K562 (cell line): ENCODE measurements around the gene RPS6KL1. TPM values are rescaled to one million over a fixed set of nuclear protein-coding genes. Genes with fewer than 3 reads are reported as not detected.
A peak's percentile ranks its signal among the peaks of the same experiment; 100 is the strongest.

Experiments used
- ATAC-seq: fragments of 200-7000 bp; cut with Tn5 transposase; 3 replicates; pipeline ENCODE4 v1.9.1; 2020; ENCODE audit warnings: moderate library complexity
- BruUV-seq: library from RNA; stranded (reverse); fragments of 400-500 nt; replicated peaks from 2 replicates; lab custom pipeline; 2021; lab: Mats Ljungman, UMichigan
- CTCF ChIA-PET: fragments of 300-600 bp; formaldehyde crosslinking; extraction: SDS; loops from one replicate; lab custom pipeline; 2021; ENCODE audit warnings: low intra/inter-chr PET ratio; lab: Yijun Ruan, JAX
- POLR2A ChIA-PET: fragments of 300-600, 350-650 bp; sonication (Branson Sonifier 250); formaldehyde crosslinking; extraction: SDS; loops from one replicate; lab custom pipeline; 2021; ENCODE audit warnings: antibody characterized with exemption, inconsistent platforms; lab: Yijun Ruan, JAX
- DNase-seq, 4 experiments: peaks; one replicate each; pipeline versions ENCODE4 v3.0.0 to v3.0.0-alpha.2; 2011 to 2018; ENCODE audit warnings: low spot score in 3 of 4, mixed read lengths in 3 of 4; ENCODE audit errors: extremely low read depth in 1 of 4
- FAIRE-seq: peaks from 2 replicates; lab custom pipeline; 2011; peaks lifted over from hg19 to GRCh38; lab: Jason Lieb, UNC
- H2AFZ ChIP-seq: 2 replicates; pipeline ENCODE4 v1.6.0; 2011; ENCODE audit warnings: low read depth, low read length, control low read depth, inconsistent platforms
- H3K27ac ChIP-seq: fragments of 200-600 bp; 3 replicates; pipeline ENCODE4 v1.8.0; 2011; ENCODE audit warnings: low read depth, mild to moderate bottlenecking, control low read depth, inconsistent platforms, low read length, moderate library complexity, mixed read lengths; ENCODE audit errors: extremely low read depth
- H3K27me3 ChIP-seq, 2 experiments: fragments of 300-600 bp in 1 of 2; 2 replicates in 1 of 2; 3 replicates in 1 of 2; pipeline versions ENCODE4 v1.6.0 to v1.8.0; 2011; ENCODE audit warnings: inconsistent platforms in 2 of 2, low read length in 2 of 2, mild to moderate bottlenecking in 1 of 2, mixed read lengths in 1 of 2, moderate library complexity in 1 of 2; ENCODE audit not compliant: control insufficient read depth in 2 of 2, insufficient read depth in 2 of 2
- H3K36me3 ChIP-seq: fragments of 300-600 bp; 3 replicates; pipeline ENCODE4 v1.8.0; 2011; ENCODE audit warnings: mild to moderate bottlenecking, low read length, inconsistent platforms; ENCODE audit not compliant: control insufficient read depth, insufficient read depth
- H3K4me1 ChIP-seq, 2 experiments: fragments of 200-600 bp in 1 of 2; replicated peaks in 1 of 2; 2 replicates in 1 of 2; 3 replicates in 1 of 2; pipeline versions ENCODE4 v1.5.1 to v1.8.0; 2011; ENCODE audit warnings: inconsistent platforms in 2 of 2, low read length in 2 of 2, mild to moderate bottlenecking in 1 of 2, mixed read lengths in 1 of 2, moderate library complexity in 1 of 2; ENCODE audit not compliant: control insufficient read depth in 2 of 2, insufficient read depth in 2 of 2
- H3K4me2 ChIP-seq: 2 replicates; pipeline ENCODE4 v1.6.1; 2011; ENCODE audit warnings: low read length, control low read depth, inconsistent platforms, mixed read lengths; ENCODE audit not compliant: insufficient read depth
- H3K4me3 ChIP-seq: fragments of 200-600 bp; sonication (generic), shearing (Covaris generic); 2 replicates; pipeline ENCODE4 v1.5.1; 2016; ENCODE audit warnings: control low read depth, inconsistent platforms
- H3K79me2 ChIP-seq: fragments of 200-600 bp; 3 replicates; pipeline ENCODE4 v1.8.0; 2011; ENCODE audit warnings: low read length, inconsistent platforms; ENCODE audit not compliant: control insufficient read depth, insufficient read depth
- H3K9ac ChIP-seq, 2 experiments: 2 replicates each; pipeline versions ENCODE4 v1.6.0 to v1.6.1; 2011; ENCODE audit warnings: low read depth in 2 of 2, low read length in 2 of 2, control low read depth in 1 of 2, inconsistent platforms in 1 of 2, mild to moderate bottlenecking in 1 of 2, mixed read lengths in 1 of 2; ENCODE audit not compliant: insufficient read depth in 1 of 2
- H3K9me1 ChIP-seq: one replicate; pipeline ENCODE4 v1.6.0; 2011; ENCODE audit warnings: inconsistent platforms, mild to moderate bottlenecking, low read length, moderate library complexity; ENCODE audit not compliant: control insufficient read depth, insufficient read depth
- H3K9me3 ChIP-seq: replicated peaks from 2 replicates; pipeline ENCODE4 v1.5.1; 2011; ENCODE audit warnings: low read depth, low read length, inconsistent platforms; ENCODE audit not compliant: control insufficient read depth, insufficient read depth
- H4K20me1 ChIP-seq: replicated peaks from 2 replicates; pipeline ENCODE4 v1.6.1; 2011; ENCODE audit warnings: low read length, inconsistent platforms, mixed read lengths; ENCODE audit not compliant: control insufficient read depth, insufficient read depth
- ARID1B ChIP-seq: fragments of 450-650 bp; IDR thresholded peaks from 2 replicates; pipeline ENCODE4 v1.6.1; 2016; ENCODE audit warnings: antibody characterized with exemption, mild to moderate bottlenecking, inconsistent platforms
- CBFA2T2 ChIP-seq: fragments of 450-650 bp; conservative IDR thresholded peaks from 2 replicates; pipeline ENCODE4 v1.6.1; 2017; ENCODE audit warnings: mild to moderate bottlenecking
- EP300 ChIP-seq: IDR thresholded peaks from 2 replicates; pipeline ENCODE4 v1.6.1; 2012; ENCODE audit warnings: low read length, improper control_type of control experiment
- FOSL1 ChIP-seq: fragments of 200-800 bp; sonication (Bioruptor generic); conservative IDR thresholded peaks from 2 replicates; pipeline ENCODE4 v1.6.1; 2016; ENCODE audit warnings: missing genetic modification characterization, missing compliant biosample characterization
- FOXK2 ChIP-seq, 2 experiments: fragments of 450-650 bp; IDR thresholded peaks in 1 of 2; conservative IDR thresholded peaks in 1 of 2; 2 replicates each; pipeline ENCODE4 v1.6.1; 2016; ENCODE audit warnings: low read depth in 2 of 2, mild to moderate bottlenecking in 1 of 2
- MECOM ChIP-seq: fragments of 250-450 bp; sonication (Bioruptor Pico); IDR thresholded peaks from 2 replicates; pipeline ENCODE4 v1.8.0; 2022; ENCODE audit warnings: inconsistent platforms
- MTA2 ChIP-seq: fragments of 450-650 bp; IDR thresholded peaks from 2 replicates; pipeline ENCODE4 v1.6.1; 2016; ENCODE audit warnings: low read depth
- MYC ChIP-seq, 2 experiments: fragments of 250-450 bp in 1 of 2; sonication (Bioruptor Pico) in 1 of 2; IDR thresholded peaks; 2 replicates each; pipeline versions ENCODE4 v1.5.1 to v1.6.1; 2012 to 2021; ENCODE audit warnings: low read depth in 2 of 2, borderline replicate concordance in 1 of 2, improper control_type of control experiment in 1 of 2, low read length in 1 of 2, mild to moderate bottlenecking in 1 of 2, moderate library complexity in 1 of 2
- NFIC ChIP-seq: fragments of 450-650 bp; IDR thresholded peaks from 2 replicates; pipeline ENCODE4 v1.6.1; 2017; ENCODE audit warnings: mild to moderate bottlenecking, inconsistent platforms
- NR1H2 ChIP-seq: sonication (generic); formaldehyde crosslinking; IDR thresholded peaks from 2 replicates; pipeline ENCODE4 v1.4.0; 2020; ENCODE audit warnings: mild to moderate bottlenecking, missing genetic modification reagents
- NUFIP1 ChIP-seq: fragments of 450-650 bp; IDR thresholded peaks from 2 replicates; pipeline ENCODE4 v1.6.1; 2018; ENCODE audit not compliant: partially characterized antibody
- RBM25 ChIP-seq: fragments of 200-400 bp; formaldehyde crosslinking; IDR thresholded peaks from 2 replicates; pipeline ENCODE4 v1.6.1; 2018; ENCODE audit warnings: low read length, low read depth, moderate library complexity; ENCODE audit not compliant: severe bottlenecking
- SMARCA4 ChIP-seq: fragments of 450-650 bp; IDR thresholded peaks from 2 replicates; pipeline ENCODE4 v1.6.1; 2016
- SMARCE1 ChIP-seq: fragments of 450-650 bp; IDR thresholded peaks from 2 replicates; pipeline ENCODE4 v1.7.1; 2016; ENCODE audit warnings: mild to moderate bottlenecking
- SPI1 ChIP-seq: IDR thresholded peaks from 2 replicates; pipeline ENCODE4 v1.6.1; 2011; ENCODE audit warnings: low read depth, low read length, control low read depth, borderline replicate concordance
- TAL1 ChIP-seq: fragments of 450-650 bp; IDR thresholded peaks from 2 replicates; pipeline ENCODE4 v1.6.1; 2016; ENCODE audit warnings: mild to moderate bottlenecking
- ZNF224 ChIP-seq: sonication (generic); formaldehyde crosslinking; IDR thresholded peaks from 2 replicates; pipeline ENCODE4 v1.8.0; 2022; ENCODE audit warnings: mild to moderate bottlenecking, missing genetic modification reagents
- WGBS: fragments of 100-300 bp; shearing (Covaris generic); methylation state at CpG from one replicate; pipeline ENCODE4 v1.1.6; 2016; ENCODE audit warnings: low coverage, mixed read lengths; ENCODE audit not compliant: insufficient coverage; ENCODE audit errors: missing lambda C conversion rate; 5-methylcytosine and 5-hydroxymethylcytosine counted together
- in situ Hi-C: fragments of 300-500 bp; cut with MboI; formaldehyde crosslinking; loops from 4 replicates; pipeline ENCODE4 v1.15.0; 2018; ENCODE audit warnings: inconsistent platforms, mixed read lengths
- intact Hi-C: fragments of 100-400 bp; cut with micrococcal nuclease; formaldehyde crosslinking; loops from 2 replicates; pipeline ENCODE4 v1.14.2; 2022
- polyA plus RNA-seq, 8 experiments: library from polyadenylated mRNA; depleted of rRNA in 4 of 8; stranded (reverse) in 5 of 8; unstranded in 3 of 8; fragments of >200 nt; fragmentation: Nextera tagmentation in 2 of 8; fragmentation: Illumina TruSeq in 1 of 8; extraction: Ambion mirVana in 2 of 8; extraction: Trizol in 1 of 8; gene quantifications; 2 replicates each; pipeline versions ENCODE4 v1.2.1 to v1.2.3, GENCODE V29; 2011 to 2014; ENCODE audit warnings: inconsistent platforms in 1 of 8, missing spikeins in 1 of 8
- total RNA-seq, 7 experiments: library from RNA; depleted of rRNA in 6 of 7; stranded (reverse); fragments of >200 nt in 6 of 7; fragmentation: Illumina TruSeq in 2 of 7; extraction: Trizol in 2 of 7; gene quantifications; 2 replicates each; pipeline versions ENCODE4 v1.2.1 to v1.2.3, GENCODE V29; 2011 to 2021; ENCODE audit warnings: low replicate concordance in 1 of 7

RPS6KL1 gene
- total and polyA plus RNA-seq, 9 of the 15 experiments (the other 6 are each of a cell fraction or from before 2014, with no cell fraction given), result 0.91 to 15.5 (median 8.1) TPM

GRCh38 chr14:74927225-74927624, 4.2 kb upstream of the RPS6KL1 start:
- Histone ChIP-seq H3K9ac (peak overlapping the region in 1 of 2 experiments; percentile 30; a peak in 2 of 4 replicates), H3K79me2 (no peaks in the 10 kb centered on the region; the same call in 2 of the 3 replicates), H3K27me3 (no peaks in the 10 kb centered on the region), H3K4me1 (peaks cover 14 to 28% of the 10 kb centered on the region in 2 experiments; a peak in 4 of 5 replicates), H3K9me3 (no peaks in the 10 kb centered on the region), H3K36me3 (no peaks in the 10 kb centered on the region), H3K27ac (no peak overlapping the region; the same call in 1 of the 3 replicates), H2AFZ (peak overlapping the region; percentile 73), H3K9me1 (no peaks in the 10 kb centered on the region), H3K4me2 (peak overlapping the region; percentile 56), H4K20me1 (no peaks in the 10 kb centered on the region), H3K4me3 (no peak overlapping the region)
- CTCF ChIA-PET, result no interaction called here
- no TSS peak for BruUV-seq
- DNase-seq (peak in 1 of 4 experiments; percentile 49), FAIRE-seq (peak; percentile 68), ATAC-seq (0 out of 3 replicates have a peak, but pooled peaks have one; percentile 5)
- POLR2A ChIA-PET, result interaction anchor here (0.5 kb wide), 1 partner anchor 19 kb away, joined by 3 read pairs; no protein-coding TSS in a partner anchor
- whole genome bisulfite sequencing, result 0% methylated on average over 6 of the region's 6 CpGs
- intact Hi-C loops, result no loop called here
- in situ Hi-C loops, result no loop called here
- TF ChIP-seq NFIC, result peak; percentile 71
- no peak for TF ChIP-seq ZNF224 (CRISPR knock-in tag)
- TF ChIP-seq NR1H2 (CRISPR knock-in tag), result no peak
- TF ChIP-seq SMARCA4, result peak; percentile 69; the same call in 1 of the 2 replicates
- TF ChIP-seq SPI1, result no peak
- TF ChIP-seq MTA2, result peak; percentile 81
- peak; percentile 33; the same call in 1 of the 2 replicates for TF ChIP-seq FOSL1 (tag)
- no peak for TF ChIP-seq MECOM
- TF ChIP-seq NUFIP1, result no peak
- TF ChIP-seq RBM25, result no peak
- TF ChIP-seq SMARCE1, result peak; percentile 60
- TF ChIP-seq CBFA2T2, result peak; percentile 90
- TF ChIP-seq MYC (IDR thresholded peaks at IDR 0.05; ENCODE audit: low read depth, low read length), result no peak
- no peak for TF ChIP-seq MYC (CRISPR knock-in tag; IDR thresholded peaks at IDR 0.05; ENCODE audit: borderline replicate concordance, low read depth)
- TF ChIP-seq ARID1B, result peak; percentile 92
- 0 out of 4 replicates have a peak, but pooled peaks of 1 of the 2 experiments have one; percentile 38 for TF ChIP-seq FOXK2 (conservative IDR thresholded peaks at IDR 0.05 in 1 of 2, IDR thresholded peaks at IDR 0.05 in 1 of 2; ENCODE audit: low read depth in 2 of 2)
- TF ChIP-seq EP300, result peak; percentile 73
- TF ChIP-seq TAL1, result peak; percentile 91
